ENCODE results near the gene ACSM2A. TPM values are rescaled to one million over a fixed set of nuclear protein-coding genes. Genes with fewer than 3 reads are reported as not detected.

The ACSM2A gene
- total RNA-seq, 4 donors from 2014 or later: 0.85 TPM; not detected in 3

DNA sequence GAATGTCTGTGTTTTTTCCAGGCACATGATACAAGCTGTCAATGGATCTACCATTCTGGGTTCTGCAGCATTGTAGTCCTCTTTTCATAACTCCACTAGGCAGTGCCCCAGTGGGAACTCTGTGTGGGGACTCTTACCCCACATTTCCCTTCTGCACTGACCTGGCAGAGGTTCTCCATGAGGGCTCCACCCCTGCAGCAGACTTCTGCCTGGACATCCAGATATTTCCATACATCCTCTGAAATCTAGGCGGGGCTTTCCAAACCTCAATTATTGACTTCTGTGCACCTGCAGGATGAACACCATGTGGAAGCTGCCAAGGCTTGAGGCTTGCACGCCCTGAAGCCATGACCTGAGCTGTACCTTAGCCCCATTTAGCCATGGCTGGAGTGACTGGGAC lies 56.0 kb downstream of the ACSM2A start:
- TF ChIP-seq, protein P1, sequence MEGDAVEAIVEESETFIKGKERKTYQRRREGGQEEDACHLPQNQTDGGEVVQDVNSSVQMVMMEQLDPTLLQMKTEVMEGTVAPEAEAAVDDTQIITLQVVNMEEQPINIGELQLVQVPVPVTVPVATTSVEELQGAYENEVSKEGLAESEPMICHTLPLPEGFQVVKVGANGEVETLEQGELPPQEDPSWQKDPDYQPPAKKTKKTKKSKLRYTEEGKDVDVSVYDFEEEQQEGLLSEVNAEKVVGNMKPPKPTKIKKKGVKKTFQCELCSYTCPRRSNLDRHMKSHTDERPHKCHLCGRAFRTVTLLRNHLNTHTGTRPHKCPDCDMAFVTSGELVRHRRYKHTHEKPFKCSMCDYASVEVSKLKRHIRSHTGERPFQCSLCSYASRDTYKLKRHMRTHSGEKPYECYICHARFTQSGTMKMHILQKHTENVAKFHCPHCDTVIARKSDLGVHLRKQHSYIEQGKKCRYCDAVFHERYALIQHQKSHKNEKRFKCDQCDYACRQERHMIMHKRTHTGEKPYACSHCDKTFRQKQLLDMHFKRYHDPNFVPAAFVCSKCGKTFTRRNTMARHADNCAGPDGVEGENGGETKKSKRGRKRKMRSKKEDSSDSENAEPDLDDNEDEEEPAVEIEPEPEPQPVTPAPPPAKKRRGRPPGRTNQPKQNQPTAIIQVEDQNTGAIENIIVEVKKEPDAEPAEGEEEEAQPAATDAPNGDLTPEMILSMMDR (IDR thresholded peaks at IDR 0.05; ENCODE audit: low read depth): no peak

DNA sequence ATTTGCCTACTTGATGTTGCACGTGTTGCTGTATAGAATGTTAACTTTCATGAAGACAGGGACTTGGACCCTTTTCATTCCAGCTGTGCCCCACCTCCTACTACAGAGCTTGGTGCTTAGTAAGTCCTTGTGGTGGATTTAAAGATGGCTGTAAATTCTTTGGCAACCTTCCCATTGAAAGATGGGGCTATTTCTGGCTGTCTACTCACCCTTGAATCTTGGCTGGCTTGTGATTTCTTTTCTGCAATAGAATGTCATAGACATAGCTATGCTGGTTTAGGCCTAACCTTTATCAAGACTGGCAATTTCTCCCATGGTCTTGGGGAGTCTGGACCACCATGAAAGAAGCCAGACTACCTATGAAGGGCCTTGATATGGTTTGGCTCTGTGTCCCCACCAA lies 59.0 kb downstream of the ACSM2A start:
- TF ChIP-seq, protein P1 (IDR thresholded peaks at IDR 0.05; ENCODE audit: low read depth): no peak

DNA sequence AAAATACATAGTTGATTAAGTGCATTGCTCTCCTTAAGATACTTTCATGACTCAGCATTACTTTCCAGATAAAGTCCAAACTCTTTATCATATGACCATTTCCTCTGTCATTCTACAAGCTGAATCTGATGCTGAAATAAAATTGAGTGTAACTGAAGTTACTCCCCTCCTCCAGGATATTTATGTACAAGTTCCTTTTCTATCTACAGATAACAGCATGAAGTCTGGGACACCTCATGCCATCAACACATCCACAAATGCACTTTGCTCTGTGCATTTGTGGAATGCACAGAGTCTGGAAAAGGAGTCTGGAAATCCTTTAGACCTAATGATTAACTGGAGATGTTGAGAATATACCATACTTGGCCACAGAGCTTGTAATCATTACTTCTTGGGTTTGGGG lies 64.4 kb downstream of the ACSM2A start:
- TF ChIP-seq, protein P1 (IDR thresholded peaks at IDR 0.05; ENCODE audit: low read depth): no peak

DNA sequence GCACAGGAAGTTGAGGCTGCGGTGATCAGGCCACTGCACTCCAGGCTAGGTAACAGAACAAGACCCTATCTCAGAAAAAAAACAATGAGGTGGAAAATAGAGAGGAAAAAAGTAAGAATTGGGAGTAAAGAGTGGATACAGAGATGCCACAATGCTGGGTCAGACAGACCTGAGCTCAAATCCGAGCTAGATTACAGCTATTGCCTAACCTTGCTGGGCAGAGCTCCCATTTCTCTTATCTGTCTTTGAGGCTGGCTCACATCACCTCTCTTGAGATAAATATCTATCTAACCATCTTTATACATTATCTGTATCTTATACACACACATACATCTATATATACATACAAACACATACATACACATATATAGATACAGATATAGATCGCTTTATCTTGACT lies 65.8 kb downstream of the ACSM2A start:
- TF ChIP-seq, protein P1 (IDR thresholded peaks at IDR 0.05; ENCODE audit: low read depth): no peak

DNA sequence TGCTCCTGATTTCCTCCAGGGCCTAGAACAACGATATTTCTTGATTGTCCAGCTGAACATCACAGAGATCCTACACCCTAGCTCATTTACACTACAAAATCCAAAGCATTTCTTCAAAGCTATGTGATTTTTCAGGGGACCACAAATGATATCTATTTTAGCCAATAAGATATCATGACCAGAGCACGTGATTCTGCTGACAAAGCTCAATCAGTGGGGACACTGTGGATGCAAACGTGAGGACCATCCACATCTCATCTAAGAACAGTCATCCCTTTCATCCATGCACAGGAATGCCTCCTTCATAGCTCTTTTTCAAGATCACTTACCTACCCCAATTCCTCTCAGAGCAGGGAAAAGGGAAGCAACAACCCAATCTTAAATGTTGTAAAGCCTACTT lies 67.9 kb downstream of the ACSM2A start:
- TF ChIP-seq, protein P1 (IDR thresholded peaks at IDR 0.05; ENCODE audit: low read depth): no peak

DNA sequence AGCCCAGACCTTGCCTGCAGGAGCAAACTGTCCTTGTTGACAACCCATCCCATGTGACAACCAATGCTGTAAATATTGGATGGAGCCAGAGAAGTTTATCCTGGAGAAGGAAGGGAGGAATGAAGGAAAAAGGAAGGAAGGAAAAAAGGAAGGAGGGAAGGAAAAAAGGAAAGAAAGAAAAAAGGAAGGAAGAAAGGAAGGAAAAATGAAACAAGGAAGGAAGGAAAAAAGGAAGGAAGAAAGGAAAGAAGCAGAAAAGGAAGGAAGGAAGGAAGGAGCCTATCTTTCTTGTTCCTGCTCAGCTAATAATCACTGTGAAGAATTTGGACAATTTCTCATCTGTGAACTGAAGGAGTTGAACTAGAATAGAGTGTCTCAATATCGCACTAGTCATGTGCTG lies 68.8 kb downstream of the ACSM2A start:
- TF ChIP-seq, protein P1 (IDR thresholded peaks at IDR 0.05; ENCODE audit: low read depth): no peak

Other genes with a start within 250 kb of the ACSM2A start
- not detected for gene GP2, start 124.0 kb upstream of the ACSM2A start, total RNA-seq
- not detected for gene UMOD, start 98.8 kb upstream of the ACSM2A start, total RNA-seq
- gene PDILT, start 46.8 kb upstream of the ACSM2A start, total RNA-seq: not detected
- 10 to 100 TPM; 30.6 to 68.9 (median 51.8) TPM for gene ACSM5, start 42.0 kb upstream of the ACSM2A start, total RNA-seq
- gene ACSM2B, start 124.8 kb downstream of the ACSM2A start, total RNA-seq: not detected
- gene ACSM1, start 246.2 kb downstream of the ACSM2A start, total RNA-seq: under 1 TPM in 1 of 4 donors, not detected in 3; 0.98 TPM

Measured in subcutaneous adipose tissue (tissue), 4 donors.